Activated CD4-positive, alpha-beta T cell treated with anti-CD3 and anti-CD28 coated beads, Interleukin-2, Interleukin-4, amounts not matched to agents 100 ng/mL and 50 ng/mL, durations not matched to agents 16 hours and 8 hours (primary cell): ENCODE data around the gene ZBTB18.

Experiments used
- DNase-seq: peaks from one replicate; pipeline ENCODE4 v3.0.0-alpha.2; 2020; ENCODE audit warnings: low spot score

Gene ZBTB18

DNA sequence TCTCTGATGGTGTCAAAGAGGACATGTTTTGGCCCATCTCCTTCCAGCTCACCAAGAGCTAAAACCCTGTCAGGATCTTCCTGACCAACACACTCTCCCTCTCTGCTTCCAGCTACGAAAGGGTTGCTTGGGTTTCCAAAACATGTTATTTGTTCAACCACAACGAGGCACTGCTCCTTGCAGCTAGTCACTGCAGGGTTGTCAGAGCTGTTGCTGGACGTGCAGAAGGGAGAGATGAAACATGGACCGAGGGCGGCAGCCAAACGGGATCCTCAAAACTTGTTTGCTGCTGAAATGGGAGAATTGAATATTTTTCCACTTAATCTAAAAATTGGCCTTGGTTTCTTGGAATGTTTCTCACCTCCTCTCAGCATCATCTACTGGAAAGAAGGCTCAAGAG is 12.4 kb downstream of the ZBTB18 start:
- no peak for DNase-seq

DNA sequence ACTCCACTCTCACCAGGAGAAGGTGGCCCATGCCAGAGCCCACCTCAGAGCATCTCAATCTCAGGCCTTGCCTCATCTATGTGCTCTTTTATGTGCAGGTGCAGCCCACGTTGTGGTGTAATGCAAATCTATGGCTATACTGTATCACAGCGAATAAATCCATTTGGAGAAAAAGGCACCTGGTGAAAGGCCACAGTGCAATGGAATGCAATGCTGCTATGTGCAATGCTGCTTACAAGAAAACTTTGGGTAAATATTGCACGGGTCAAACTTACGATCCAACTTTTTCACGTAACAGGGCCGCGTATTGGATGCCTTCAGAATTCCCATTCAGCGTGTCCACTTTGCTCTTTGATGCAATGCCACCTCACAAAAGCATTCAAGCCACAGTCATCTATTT is 13.5 kb downstream of the ZBTB18 start:
- no peak for DNase-seq

DNA sequence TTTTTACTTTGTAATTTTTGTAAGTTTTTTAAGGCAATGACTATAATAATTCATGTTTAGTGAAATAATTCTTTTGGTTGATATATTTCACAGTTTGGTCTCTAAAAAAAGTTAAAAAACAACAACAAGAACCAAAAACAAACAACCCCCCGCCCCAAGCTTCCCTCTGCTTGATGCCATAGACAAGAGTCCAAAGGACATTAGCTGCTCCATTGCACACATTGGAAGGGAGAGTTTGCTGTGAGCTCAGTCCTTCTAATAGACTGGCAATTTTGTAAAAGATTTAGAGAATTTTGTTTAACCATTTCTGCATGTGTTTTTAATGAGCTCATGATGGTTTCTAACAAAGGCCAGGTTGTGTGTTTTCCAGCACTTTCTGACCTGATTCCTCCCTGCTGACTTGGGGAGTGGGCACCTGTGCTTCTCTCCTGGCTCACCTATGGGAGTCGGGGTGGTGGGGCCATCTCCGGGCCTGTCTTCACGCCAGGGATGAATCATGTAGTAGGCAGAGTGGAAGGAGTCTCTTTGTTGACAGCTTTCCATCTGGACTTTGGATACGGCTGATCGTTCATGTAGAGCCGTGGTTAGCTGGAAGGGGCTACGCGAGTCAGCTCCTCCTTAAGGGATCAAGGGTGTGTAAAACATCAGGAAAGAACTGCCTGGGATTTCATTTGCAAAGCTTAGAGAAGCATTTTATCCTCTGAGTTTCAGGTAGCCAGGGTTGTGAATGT is 14.1 kb downstream of the ZBTB18 start:
- no peak for DNase-seq

DNA sequence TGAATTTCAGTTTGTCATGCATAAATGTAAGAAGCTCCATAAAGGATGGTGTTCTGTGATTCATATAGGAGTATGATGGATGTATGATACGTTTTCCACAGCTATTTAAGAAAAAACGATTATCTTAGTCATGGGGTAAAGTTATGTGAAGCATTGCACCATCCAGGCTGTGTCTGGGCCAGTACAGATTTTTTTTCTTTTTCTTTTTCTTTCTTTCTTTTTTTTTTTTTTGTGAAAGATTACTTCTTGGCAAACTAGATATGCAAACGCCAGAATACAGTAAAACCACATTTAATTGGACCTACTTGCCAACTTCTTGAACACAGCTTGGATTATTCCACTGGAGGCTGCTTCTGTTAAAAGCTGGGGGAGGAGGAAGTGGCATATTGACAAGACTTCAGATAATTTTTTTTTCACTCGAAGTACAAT is 14.9 kb downstream of the ZBTB18 start:
- DNase-seq: no peak

DNA sequence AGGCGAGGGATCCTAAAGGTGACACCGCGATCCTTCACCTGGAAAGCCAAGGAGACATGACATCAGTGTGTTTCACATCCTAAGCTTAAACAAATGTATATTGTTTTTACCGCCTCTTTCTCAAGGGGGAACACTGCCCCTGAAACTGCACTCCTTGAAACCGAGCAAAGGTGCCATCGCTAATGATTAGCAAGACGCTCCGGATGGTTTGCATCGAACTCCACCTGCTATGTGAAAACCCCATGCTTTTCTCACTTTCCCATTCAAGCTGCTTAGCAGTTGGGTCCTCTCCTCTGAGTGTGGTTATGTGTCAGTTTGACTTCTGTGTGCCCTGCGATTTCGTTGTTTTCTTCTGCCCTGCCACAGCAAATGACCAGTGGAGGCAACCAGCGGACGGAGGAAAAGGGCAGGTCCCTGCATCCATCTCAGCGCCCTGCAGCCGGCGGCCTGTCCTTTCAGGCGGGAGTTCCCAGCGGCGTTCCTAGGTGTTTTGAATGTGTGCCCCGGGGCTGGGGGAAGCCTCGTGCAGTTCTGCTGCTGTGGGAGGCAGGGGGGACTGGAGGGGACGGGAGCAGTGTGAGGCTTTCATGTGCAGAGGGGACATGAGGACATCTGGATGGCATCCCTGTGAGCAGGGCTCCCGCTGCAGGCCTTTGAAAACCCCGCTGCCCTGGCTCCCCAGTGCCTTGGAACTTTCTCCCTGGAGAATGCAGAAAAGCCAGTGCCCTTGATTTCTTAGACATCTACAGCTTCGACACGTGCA is 16.1 kb downstream of the ZBTB18 start:
- DNase-seq: no peak

DNA sequence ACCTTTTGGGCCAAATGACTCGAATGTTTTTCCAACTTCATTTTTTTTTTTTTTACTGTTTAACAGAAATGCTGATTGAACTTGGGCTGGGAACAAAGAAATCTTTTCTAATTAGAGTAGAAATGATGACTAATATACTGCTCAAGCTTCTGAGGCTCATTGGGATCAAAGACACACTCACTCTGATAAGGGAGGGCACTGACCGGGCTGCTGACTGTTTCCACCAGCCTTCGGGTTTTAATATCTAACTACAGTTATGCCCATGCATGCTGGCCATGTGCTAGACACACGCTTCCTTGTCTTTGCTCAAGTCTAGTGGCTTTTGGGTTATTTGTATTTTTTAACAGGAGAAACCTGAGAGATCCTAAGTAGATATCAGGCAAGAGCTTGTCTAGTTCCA is 16.8 kb downstream of the ZBTB18 start:
- DNase-seq: no peak

DNA sequence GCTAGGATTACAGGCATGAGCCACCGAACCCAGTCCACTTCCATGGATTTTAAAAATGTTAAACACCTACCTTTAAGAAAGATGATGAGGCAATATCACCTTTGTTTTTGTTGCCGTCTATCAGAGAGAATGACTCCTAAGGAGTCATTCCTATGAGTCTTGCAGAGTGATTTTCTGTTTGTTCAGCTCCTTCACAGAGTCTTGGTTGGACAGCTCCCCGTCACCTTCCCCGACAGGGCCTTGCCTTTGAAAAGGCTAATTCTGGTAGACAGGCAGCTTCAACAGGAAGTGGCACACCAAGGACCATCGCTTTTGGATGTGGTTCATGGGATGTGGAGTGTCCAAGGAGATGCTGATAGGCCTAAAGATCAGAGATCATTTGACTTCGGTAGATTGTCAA is 17.5 kb downstream of the ZBTB18 start:
- DNase-seq: no peak

DNA sequence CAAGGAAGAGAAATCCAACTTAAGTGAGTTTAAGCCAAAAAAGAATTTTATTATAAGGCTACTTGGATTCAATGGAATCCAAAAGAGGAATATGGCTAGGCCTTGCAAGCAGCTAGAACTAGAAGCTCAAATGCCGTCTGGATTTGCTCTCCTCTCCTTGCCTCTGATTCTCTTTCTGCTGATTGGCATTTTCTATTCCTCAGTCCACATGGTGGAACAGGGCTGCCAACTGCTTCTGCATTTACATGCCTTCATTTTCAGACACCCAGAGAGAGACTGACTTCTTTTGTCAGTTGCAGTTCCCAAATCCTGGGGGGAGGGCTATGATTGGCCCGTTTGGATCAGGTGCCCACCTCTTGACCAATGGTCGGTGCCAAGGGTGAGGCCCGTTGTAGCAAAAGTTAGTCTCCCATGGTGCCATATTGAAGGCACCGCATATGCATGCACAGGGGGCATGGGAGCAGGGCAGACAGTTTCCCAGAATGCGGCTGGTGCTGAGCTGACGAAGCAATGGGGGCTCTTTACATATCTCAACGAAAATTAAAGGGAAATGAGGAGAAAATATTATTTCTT is 18.3 kb downstream of the ZBTB18 start:
- no peak for DNase-seq

DNA sequence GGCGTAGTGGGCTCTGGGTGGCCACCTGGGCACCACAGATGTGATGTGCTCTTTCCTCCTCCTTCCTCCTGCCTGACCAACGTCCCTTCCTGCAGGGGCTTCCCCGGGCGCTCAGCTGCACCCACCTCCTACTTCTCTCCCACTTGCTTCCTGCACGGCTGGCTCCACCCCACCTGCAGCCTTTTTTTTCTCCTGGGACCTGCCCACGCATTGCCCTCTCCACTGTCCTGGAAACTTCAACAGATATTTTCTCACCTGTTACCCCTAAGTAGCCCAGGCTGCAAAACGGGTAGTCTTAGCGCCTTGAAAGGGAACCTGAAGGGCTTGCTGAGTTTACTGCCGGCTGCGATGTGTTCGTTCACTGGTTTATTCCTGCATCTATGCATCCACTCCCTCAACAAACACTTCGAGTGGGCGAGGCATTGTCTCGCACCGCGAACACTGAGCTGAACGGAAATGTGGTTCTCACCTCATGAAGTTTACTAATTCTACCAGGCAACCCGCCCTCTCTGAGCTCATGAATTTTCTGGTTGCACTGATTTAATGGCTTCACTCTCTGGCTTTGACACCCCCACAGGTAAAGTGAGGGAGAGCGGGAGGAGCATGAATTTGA is 23.6 kb downstream of the ZBTB18 start:
- DNase-seq: peak; percentile 28

DNA sequence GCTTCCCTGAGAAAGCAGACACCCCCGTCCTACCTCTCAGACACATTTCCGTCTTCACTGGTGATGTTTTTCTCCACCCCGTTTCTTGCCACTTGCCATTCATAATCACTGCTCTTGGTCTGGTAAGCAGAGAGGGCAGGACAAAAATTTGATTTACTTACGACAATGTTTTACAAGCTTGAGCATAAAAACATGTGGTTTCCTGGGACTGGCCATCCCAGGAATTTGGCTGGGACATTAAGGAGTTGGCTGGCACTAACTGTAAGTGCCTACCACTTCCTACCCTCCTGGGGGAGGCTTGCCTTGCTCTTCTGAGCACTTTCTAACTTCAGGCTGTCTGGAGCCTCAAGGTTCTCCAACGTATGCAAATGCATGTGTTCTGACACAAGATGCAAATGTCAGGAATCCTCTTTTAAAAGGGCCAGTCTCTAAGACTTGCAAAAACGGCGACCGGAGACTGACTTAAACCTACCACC is 24.2 kb downstream of the ZBTB18 start:
- DNase-seq: no peak

DNA sequence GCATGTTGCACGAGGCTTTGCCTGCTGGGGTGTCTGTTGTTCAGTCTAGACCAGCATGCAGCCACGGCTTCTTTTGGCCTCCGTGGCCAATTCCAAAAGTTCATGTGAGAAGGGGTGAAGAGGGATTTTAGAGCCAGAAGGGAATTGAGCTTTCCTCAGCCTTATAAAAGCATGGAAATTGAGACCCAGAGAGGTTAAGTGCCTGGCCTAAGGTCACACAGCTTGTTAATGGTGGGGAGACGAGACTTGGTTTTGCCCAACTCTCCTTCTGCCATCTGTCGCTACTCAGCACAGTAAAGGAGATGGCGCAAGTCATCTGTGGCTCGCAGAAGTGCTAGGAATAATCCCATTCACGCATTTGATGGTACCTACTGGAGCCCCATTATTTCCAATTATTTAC is 25.7 kb downstream of the ZBTB18 start:
- DNase-seq: no peak

DNA sequence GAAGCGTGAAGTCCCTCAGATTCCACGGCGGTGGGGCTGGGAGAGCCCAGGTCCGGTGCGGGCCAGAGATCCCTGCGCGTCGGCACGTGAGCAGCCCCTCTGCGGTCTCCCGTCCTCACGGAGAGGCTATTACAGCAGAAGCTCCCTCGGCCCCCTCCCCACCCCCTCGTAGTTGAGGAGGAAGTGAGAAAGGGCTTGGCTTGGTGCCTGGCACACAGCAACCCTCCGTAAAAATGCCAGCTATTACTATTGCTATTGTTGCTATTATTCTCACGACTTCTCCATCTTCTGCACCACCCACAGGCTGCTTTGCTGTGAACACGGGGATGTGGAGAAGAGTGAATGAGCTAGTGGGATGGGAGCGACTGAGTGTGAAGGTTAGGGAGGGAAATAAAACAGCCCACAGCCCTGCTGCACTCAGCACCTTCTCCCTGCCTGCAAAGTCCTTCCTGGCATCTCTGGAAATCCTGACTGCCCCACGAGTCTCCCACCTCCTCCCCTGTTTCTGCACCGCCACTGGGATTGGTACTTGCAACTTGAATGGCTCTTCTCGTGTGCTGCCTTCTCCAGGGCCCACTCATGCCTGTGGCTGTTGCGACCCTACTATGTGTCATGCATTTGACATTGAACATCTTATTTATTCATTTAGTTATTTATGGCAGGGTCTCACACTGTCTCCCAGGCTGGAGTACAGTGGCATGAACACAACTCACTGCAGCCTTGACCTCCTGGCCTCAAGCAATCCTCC is 26.6 kb downstream of the ZBTB18 start:
- no peak for DNase-seq

DNA sequence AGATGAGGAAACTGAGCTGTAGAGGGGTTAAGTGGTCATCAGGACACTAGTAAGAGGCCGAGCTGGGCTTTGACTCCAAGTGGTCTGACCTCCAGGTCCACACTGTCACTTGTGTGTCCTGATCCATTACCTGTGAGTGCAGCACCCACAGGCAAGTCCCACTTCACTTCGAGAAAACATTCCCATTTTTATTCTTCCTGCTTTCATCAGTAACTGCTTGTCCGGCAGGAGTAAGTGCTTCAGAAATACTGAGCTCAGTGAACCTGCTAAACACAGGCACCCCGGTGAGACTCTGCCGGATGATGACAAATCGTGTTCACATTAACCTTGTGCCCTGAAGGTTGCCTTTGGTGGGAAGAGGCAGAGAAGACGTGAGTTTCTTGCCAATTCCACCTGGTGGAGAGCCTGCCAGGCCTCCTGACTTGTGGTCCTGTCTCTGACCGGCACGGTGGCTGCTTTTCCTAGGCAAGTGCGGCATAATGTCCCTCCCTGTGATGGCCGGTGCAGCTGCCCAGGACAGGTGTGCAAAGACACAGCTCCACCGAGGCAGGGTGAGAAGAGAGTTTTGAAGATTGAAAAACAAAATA is 29.4 kb downstream of the ZBTB18 start:
- DNase-seq: no peak

DNA sequence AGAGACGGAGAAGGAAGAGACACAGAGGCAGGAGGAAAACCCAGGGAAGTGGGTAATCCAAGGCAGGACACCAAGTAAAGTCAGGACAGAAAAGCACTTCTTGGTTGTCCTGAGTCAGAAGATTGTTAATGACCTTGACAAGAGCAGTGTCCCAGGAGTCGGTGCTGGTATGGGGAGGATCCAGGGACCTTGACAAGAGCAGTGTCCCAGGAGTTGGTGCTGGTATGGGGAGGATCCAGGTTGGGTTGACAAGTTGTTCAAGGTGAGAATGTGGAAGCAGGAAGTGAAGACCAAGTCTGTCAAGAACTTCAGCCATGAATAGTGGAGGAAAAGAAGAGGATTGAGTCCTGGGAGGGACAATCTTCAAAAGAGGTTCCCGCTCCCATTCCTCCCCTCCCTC is 31.9 kb downstream of the ZBTB18 start:
- no peak for DNase-seq

DNA sequence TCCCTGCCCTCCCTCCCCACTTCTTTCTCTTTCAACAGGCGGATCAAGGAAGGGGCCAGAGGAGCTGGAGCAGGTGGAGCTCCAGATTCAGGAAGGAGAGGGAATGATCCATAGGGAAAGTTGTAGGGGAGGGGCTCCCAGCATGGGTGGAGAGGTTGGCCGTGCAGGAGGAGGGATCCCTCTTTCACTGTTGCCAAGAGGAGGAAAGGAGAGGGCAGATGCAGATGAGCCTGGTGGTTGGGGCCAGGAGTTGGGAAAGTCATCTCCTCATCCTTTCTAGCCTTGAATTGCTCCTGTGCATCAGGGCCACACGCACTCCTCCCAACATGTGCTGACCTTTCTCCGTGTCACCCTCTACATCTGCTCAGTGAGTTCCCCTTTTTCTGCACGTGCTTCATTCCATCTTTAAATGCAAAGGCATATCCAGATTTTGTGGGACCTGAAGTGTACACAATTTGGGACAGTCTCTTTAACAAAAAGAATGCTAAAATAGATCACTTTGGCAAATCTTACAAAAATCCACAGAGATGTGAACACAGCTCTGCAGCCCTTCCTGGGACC is 32.4 kb downstream of the ZBTB18 start:
- no peak for DNase-seq

DNA sequence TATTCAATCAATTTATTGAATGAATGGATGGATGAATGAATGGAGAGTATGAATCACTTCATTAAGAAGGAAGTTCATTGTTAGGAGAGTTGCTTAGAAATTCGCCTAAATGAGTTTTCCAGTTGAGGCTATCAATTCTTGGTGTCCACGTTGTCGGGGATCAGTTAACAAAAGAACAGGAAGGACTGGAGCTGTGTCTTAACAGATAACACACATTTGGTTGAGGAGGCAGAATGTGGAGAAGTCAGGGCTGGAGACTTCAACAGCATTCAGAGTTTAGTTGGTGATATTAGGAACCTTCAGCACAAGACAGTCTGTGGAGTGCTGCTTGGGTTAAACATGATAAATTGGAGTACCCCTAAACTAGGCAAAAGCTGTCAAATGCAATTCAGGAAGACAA is 33.7 kb downstream of the ZBTB18 start:
- DNase-seq: no peak

DNA sequence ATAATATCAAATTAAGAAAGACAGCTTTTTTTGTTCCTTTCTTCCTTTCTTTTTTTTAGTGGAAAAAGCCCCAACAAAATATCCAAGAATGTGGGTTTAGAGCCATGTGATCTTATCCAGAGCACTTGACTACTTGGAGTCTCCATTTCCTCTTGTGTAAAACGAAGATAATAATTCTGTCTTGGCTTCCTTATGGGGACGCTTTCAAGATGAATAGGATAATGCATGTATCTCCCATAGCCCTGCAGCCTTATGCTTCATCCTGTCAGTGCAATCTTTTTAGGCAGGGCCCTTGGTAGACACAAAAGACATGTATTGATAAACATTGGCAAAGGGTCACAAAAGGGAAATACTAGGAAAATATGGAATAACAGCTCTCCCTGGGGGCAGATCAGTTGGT is 34.8 kb downstream of the ZBTB18 start:
- no peak for DNase-seq

DNA sequence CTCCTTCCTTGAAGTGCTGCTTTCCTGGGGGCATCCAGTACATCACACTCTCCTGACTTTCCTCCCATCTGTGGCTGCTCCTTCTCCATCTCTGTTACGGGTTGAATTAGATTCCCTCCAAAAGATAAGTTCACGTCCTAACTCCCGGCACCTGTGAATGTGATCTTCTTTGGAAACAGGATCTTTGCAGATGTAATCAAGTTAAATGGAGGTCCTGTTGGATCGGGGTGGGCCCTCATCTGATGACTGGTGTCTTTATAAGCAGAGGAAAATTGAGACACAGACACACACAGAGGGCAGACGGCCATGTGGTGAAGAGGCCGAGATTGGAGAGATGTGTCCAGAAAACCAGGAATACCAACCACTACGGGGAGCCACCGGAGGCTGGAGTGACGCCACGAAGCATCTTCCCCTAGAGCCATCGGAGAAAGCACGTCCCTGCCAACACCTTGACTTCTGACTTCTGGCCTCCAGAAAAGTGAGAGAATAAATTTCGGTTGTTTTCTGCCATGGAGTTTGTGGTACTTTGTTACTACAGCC is 36.0 kb downstream of the ZBTB18 start:
- no peak for DNase-seq

DNA sequence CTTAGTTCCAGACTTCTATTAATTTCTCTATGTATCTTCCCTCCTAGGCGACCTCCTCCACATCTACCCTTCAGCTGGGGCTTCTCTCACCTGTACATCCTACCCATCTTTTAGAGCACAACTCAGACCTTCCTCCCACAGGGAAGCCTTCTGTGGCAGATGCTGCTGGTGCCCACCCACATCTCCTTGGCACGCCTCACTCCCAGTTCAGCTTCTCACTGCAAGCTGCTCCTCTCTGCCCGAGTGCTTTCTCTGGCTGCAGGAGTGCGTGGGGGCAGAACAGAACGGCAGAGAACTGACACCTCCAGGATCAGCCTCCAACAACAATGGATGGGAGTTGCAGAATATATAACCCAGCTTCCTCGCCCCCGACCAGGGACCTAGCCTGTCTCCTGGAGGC is 36.5 kb downstream of the ZBTB18 start:
- no peak for DNase-seq

DNA sequence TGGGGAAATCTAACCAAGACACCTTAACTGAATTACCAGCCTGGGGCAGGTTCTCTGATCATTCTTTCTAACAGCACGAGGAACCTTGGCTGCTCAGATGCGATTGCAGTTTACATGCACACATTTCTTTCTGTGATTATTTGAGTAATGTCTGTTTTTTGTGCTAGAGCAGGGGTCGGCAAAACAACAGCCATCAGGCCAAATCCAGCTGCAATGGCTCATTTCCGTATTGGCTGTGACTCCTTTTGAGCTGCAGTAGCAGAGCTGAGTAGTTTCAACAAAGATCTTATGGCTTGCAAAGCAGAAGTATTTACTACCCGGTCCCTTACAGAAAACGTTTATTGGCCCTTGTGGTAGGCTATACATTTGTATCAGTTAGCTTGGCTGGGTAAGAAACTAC is 37.1 kb downstream of the ZBTB18 start:
- no peak for DNase-seq

DNA sequence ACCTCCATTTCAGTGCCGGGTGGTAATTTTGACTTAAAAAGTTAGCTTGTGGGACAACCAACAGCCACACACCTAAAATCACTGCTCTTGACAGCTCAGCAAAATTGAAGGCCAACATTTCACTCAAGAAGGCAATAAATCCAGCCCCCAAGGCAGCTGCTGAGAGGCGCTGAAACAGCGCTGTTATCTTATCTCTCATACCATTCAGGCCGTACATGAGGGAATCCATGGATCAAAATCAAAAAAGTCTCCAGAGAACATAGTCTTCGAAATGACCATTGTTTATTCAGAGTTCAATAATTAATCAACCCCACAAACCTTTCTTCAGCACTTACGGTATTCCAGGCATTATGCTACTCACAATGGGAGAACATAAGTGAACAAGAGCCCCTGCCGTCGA is 38.5 kb downstream of the ZBTB18 start:
- DNase-seq: no peak
